ENCODE data around the gene CBX7.

- no peak for TF ChIP-seq CTCF (IDR thresholded peaks at IDR 0.05)
- no peak for TF ChIP-seq ZFX (IDR thresholded peaks at IDR 0.05; ENCODE audit: borderline replicate concordance)
These were observed 28.9 kb upstream of the CBX7 start for GRCh38 chr22:39181356-39181755.
